ENCODE data around the gene CDK14. TPM values are rescaled to one million over a fixed set of nuclear protein-coding genes. Genes with fewer than 3 reads are reported as not detected.

CDK14 gene
- total and polyA plus RNA-seq, 2 donors (not counting 3 experiments of a cell fraction or from before 2014, with no cell fraction given), result 5.5 to 34.2 TPM

GRCh38 chr7:90994601-90995000 is 398.5 kb downstream of the CDK14 start:
- dilution Hi-C loops (cut with MboI; ENCODE audit: extremely low pct_ligation_motif_present, low sequenced_read_pairs) (no loop called here), intact Hi-C loops (cut with micrococcal nuclease) (no loop called here)
- no peak for FAIRE-seq

GRCh38 chr7:90995996-90996395 is 399.9 kb downstream of the CDK14 start:
- no peak overlapping the region for H3K9ac ChIP-seq (replicated peaks; ENCODE audit: extremely low read depth, insufficient read depth, low read length)
- dilution Hi-C loops (cut with MboI; ENCODE audit: extremely low pct_ligation_motif_present, low sequenced_read_pairs) (no loop called here), intact Hi-C loops (cut with micrococcal nuclease) (no loop called here)
- H3K9me3 ChIP-seq (replicated peaks; ENCODE audit: control insufficient read depth, insufficient read depth, low read length), result no peaks in the 10 kb centered on the region
- no TSS peak for BruUV-seq (replicated peaks)
- H3K27ac ChIP-seq (ENCODE audit: insufficient read depth, low read depth, low read length), result no peak overlapping the region
- H3K4me1 ChIP-seq (ENCODE audit: control insufficient read depth, extremely low read depth, insufficient read depth, low read length), result peaks cover 5% of the 10 kb centered on the region
- no peak for FAIRE-seq
- no peaks in the 10 kb centered on the region for H4K20me1 ChIP-seq (replicated peaks; ENCODE audit: control insufficient read depth, extremely low read depth, insufficient read depth, low read length)
- H3K9me1 ChIP-seq (replicated peaks; ENCODE audit: control insufficient read depth, extremely low read depth, insufficient read depth, low read length), result no peaks in the 10 kb centered on the region
- H2AFZ ChIP-seq (ENCODE audit: low read depth, low read length), result no peak overlapping the region
- TF ChIP-seq MYC (IDR thresholded peaks at IDR 0.05; ENCODE audit: low read depth, low read length), result no peak
- no peak for TF ChIP-seq EZH2 (IDR thresholded peaks at IDR 0.05; ENCODE audit: borderline replicate concordance, low read depth, low read length, severe bottlenecking)
- TF ChIP-seq, protein P1, sequence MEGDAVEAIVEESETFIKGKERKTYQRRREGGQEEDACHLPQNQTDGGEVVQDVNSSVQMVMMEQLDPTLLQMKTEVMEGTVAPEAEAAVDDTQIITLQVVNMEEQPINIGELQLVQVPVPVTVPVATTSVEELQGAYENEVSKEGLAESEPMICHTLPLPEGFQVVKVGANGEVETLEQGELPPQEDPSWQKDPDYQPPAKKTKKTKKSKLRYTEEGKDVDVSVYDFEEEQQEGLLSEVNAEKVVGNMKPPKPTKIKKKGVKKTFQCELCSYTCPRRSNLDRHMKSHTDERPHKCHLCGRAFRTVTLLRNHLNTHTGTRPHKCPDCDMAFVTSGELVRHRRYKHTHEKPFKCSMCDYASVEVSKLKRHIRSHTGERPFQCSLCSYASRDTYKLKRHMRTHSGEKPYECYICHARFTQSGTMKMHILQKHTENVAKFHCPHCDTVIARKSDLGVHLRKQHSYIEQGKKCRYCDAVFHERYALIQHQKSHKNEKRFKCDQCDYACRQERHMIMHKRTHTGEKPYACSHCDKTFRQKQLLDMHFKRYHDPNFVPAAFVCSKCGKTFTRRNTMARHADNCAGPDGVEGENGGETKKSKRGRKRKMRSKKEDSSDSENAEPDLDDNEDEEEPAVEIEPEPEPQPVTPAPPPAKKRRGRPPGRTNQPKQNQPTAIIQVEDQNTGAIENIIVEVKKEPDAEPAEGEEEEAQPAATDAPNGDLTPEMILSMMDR (IDR thresholded peaks at IDR 0.05; ENCODE audit: extremely low read depth in 1 of 2, insufficient read depth in 1 of 2, low read depth in 1 of 2, low read length in 2 of 2), result no peak
- TF ChIP-seq JUN (IDR thresholded peaks at IDR 0.05; ENCODE audit: borderline replicate concordance, insufficient read depth, insufficient read length, low read depth), result no peak
- no peak for TF ChIP-seq POLR2A (IDR thresholded peaks at IDR 0.05; ENCODE audit: low read depth, low read length)
- no peak for TF ChIP-seq POLR2AphosphoS5 (IDR thresholded peaks at IDR 0.05; ENCODE audit: insufficient read depth, low read depth, low read length)
- TF ChIP-seq, protein P2, sequence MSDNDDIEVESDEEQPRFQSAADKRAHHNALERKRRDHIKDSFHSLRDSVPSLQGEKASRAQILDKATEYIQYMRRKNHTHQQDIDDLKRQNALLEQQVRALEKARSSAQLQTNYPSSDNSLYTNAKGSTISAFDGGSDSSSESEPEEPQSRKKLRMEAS (IDR thresholded peaks at IDR 0.05; ENCODE audit: insufficient read depth, insufficient read length), result no peak
- H3K79me2 ChIP-seq (ENCODE audit: control insufficient read depth, insufficient read depth, low read length), result no peaks in the 10 kb centered on the region
- POLR2A ChIA-PET, result no interaction called here
- DNase-seq (ENCODE audit: low read depth, low spot score), result no peak
- H3K27me3 ChIP-seq (ENCODE audit: control insufficient read depth in 2 of 2, insufficient read depth in 2 of 2, low read length in 2 of 2), result no peaks in the 10 kb centered on the region
- CTCF ChIA-PET, result no interaction called here
- H3K36me3 ChIP-seq (ENCODE audit: control insufficient read depth in 2 of 2, extremely low read depth in 1 of 2, insufficient read depth in 2 of 2, low read length in 2 of 2), result no peaks in the 10 kb centered on the region
- no peak overlapping the region for H3K4me3 ChIP-seq (replicated peaks in 1 of 3; ENCODE audit: insufficient read depth in 1 of 3, low read depth in 1 of 3, low read length in 3 of 3)
- no peak overlapping the region for H3K4me2 ChIP-seq (ENCODE audit: insufficient read depth, low read length)

More at GRCh38 chr7:90994601-90995000, 398.5 kb downstream of the CDK14 start:
- Histone ChIP-seq H3K4me3 (replicated peaks in 1 of 3; ENCODE audit: insufficient read depth in 1 of 3, low read depth in 1 of 3, low read length in 3 of 3) (no peak overlapping the region), H3K79me2 (ENCODE audit: control insufficient read depth, insufficient read depth, low read length) (no peaks in the 10 kb centered on the region), H3K4me1 (ENCODE audit: control insufficient read depth, extremely low read depth, insufficient read depth, low read length) (no peaks in the 10 kb centered on the region), H3K9ac (replicated peaks; ENCODE audit: extremely low read depth, insufficient read depth, low read length) (no peak overlapping the region), H3K4me2 (ENCODE audit: insufficient read depth, low read length) (no peak overlapping the region), H3K9me3 (replicated peaks; ENCODE audit: control insufficient read depth, insufficient read depth, low read length) (no peaks in the 10 kb centered on the region), H3K9me1 (replicated peaks; ENCODE audit: control insufficient read depth, extremely low read depth, insufficient read depth, low read length) (no peaks in the 10 kb centered on the region), H3K27ac (ENCODE audit: insufficient read depth, low read depth, low read length) (no peak overlapping the region), H3K27me3 (ENCODE audit: control insufficient read depth in 2 of 2, insufficient read depth in 2 of 2, low read length in 2 of 2) (no peaks in the 10 kb centered on the region), H4K20me1 (replicated peaks; ENCODE audit: control insufficient read depth, extremely low read depth, insufficient read depth, low read length) (no peaks in the 10 kb centered on the region), H3K36me3 (ENCODE audit: control insufficient read depth in 2 of 2, extremely low read depth in 1 of 2, insufficient read depth in 2 of 2, low read length in 2 of 2) (no peaks in the 10 kb centered on the region), H2AFZ (ENCODE audit: low read depth, low read length) (no peak overlapping the region)
- CTCF ChIA-PET, result no interaction called here
- TF ChIP-seq, protein P1 (IDR thresholded peaks at IDR 0.05; ENCODE audit: extremely low read depth in 1 of 2, insufficient read depth in 1 of 2, low read depth in 1 of 2, low read length in 2 of 2), result no peak
- POLR2A ChIA-PET, result no interaction called here
- no peak for DNase-seq (ENCODE audit: low read depth, low spot score)
- BruUV-seq (replicated peaks), result no TSS peak
